Transverse colon (tissue), 4 donors: ENCODE data around the gene SPINK5. TPM values are rescaled to one million over a fixed set of nuclear protein-coding genes. Genes with fewer than 3 reads are reported as not detected.
A peak's percentile ranks its signal among the peaks of the same experiment; 100 is the strongest.

ENCODE experiments used
- DNase-seq: peaks from one replicate; pipeline ENCODE4 v3.0.0-alpha.2; 2019
- H3K27ac ChIP-seq, 4 donors: fragments of 200-600 bp; sonication (generic); 2 replicates each; pipeline ENCODE4 v1.5.1; 2016 to 2018; ENCODE audit warnings: inconsistent platforms in 4 of 4
- H3K27me3 ChIP-seq: fragments of 200-600 bp; sonication (generic); 2 replicates; pipeline ENCODE4 v1.5.1; 2017; ENCODE audit warnings: inconsistent platforms
- H3K36me3 ChIP-seq, 4 donors: fragments of 200-600 bp; sonication (generic); 2 replicates each; pipeline ENCODE4 v1.5.1; 2017 to 2019; ENCODE audit warnings: inconsistent platforms in 4 of 4
- H3K4me1 ChIP-seq, 4 donors: fragments of 200-600 bp; sonication (generic); 2 replicates each; pipeline ENCODE4 v1.5.1; 2017 to 2020; ENCODE audit warnings: inconsistent platforms in 4 of 4
- H3K4me3 ChIP-seq, 4 donors: fragments of 200-600 bp; sonication (generic); 1 replicate in 1 of 4; 2 replicates in 3 of 4; pipeline versions ENCODE4 v1.5.1 to v1.6.1; 2017 to 2019; ENCODE audit warnings: inconsistent platforms in 4 of 4
- H3K9me3 ChIP-seq, 2 donors: fragments of 200-600 bp; sonication (generic); 2 replicates each; pipeline ENCODE4 v1.5.1; 2017 to 2019; ENCODE audit warnings: inconsistent platforms in 2 of 2
- EP300 ChIP-seq: sonication (generic); formaldehyde crosslinking; IDR thresholded peaks from one replicate; pipeline ENCODE4 v1.6.1; 2017; ENCODE audit warnings: antibody characterized with exemption, low read depth
- POLR2A ChIP-seq: fragments of 450-650 bp; IDR thresholded peaks from one replicate; pipeline ENCODE4 v1.6.1; 2016; ENCODE audit warnings: antibody characterized with exemption, mild to moderate bottlenecking, moderate library complexity
- POLR2AphosphoS5 ChIP-seq, 3 donors: sonication (generic); formaldehyde crosslinking; IDR thresholded peaks; one replicate each; pipeline ENCODE4 v1.6.1; 2016; ENCODE audit warnings: antibody characterized with exemption in 3 of 3
- WGBS, 2 donors: methylation state at CpG; one replicate each; pipeline ENCODE4 v1.1.5; 2018; ENCODE audit warnings: low coverage in 1 of 2; 5-methylcytosine and 5-hydroxymethylcytosine counted together
- in situ Hi-C, 4 donors: fragments of 200-750 bp; cut with MboI; loops; one replicate each; pipeline versions ENCODE4 v1.15.0 to v1.15.1; 2017; ENCODE audit warnings: low sequenced_read_pairs in 3 of 4, low pct_ligation_motif_present in 1 of 4, low pct_unique_long_range_greater_than_20kb in 1 of 4
- intact Hi-C: fragments of 100-400 bp; cut with DNase I; formaldehyde crosslinking; loops from one replicate; pipeline ENCODE4 v1.15.1; 2023; ENCODE audit warnings: low total_unique reads
- total RNA-seq, 4 donors: library from RNA; depleted of rRNA; stranded (reverse); fragments of >200 nt; gene quantifications; one replicate each; pipeline ENCODE4 v1.1.0, GENCODE V29; 2016
- TF ChIP-seq, protein P1 (sequence below), 5 experiments: fragments of 200-600 bp in 3 of 5; fragments of 450-650 bp in 2 of 5; sonication (generic) in 3 of 5; IDR thresholded peaks; 1 replicate in 2 of 5; 2 replicates in 3 of 5; pipeline ENCODE4 v1.5.1; 2016 to 2017; ENCODE audit warnings: antibody characterized with exemption in 5 of 5, inconsistent platforms in 3 of 5, mild to moderate bottlenecking in 2 of 5, moderate library complexity in 1 of 5

Gene SPINK5
- total RNA-seq, 4 donors from 2014 or later = 2.6 to 7.1 (median 4.1) TPM

DNA sequence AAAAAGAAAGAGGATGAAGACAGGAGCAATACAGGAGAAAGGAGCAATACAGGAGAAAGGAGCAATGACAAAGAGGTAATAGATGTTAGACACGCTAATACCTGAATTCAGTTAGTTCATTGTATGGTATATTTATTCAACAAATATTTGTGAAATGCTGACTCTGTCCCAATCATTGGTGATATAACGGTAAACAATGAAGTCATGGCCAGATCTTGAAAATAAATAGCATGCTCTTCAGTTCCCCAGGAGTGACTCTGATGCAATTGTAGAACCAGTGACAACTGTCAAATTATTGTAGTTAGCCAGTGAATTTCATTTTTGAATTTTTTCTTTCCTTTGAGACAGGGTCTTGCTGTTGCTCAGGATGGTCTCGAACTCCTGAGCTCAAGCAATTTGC, 56.5 kb downstream of the SPINK5 start:
- Histone ChIP-seq H3K27ac (no peak overlapping the region), H3K27me3 (no peaks in the 10 kb centered on the region), H3K4me1 (no peaks in the 10 kb centered on the region), H3K9me3 (no peaks in the 10 kb centered on the region), H3K36me3 (no peaks in the 10 kb centered on the region), H3K4me3 (no peak overlapping the region)
- no peak for DNase-seq
- 86 to 89% methylated on average over 3 of the region's 3 CpGs for WGBS, 2 donors
- intact Hi-C loops = no loop called here
- TF ChIP-seq POLR2AphosphoS5 (IDR thresholded peaks at IDR 0.05) (no peak), EP300 (no peak), POLR2A (no peak)
- TF ChIP-seq, protein P1, sequence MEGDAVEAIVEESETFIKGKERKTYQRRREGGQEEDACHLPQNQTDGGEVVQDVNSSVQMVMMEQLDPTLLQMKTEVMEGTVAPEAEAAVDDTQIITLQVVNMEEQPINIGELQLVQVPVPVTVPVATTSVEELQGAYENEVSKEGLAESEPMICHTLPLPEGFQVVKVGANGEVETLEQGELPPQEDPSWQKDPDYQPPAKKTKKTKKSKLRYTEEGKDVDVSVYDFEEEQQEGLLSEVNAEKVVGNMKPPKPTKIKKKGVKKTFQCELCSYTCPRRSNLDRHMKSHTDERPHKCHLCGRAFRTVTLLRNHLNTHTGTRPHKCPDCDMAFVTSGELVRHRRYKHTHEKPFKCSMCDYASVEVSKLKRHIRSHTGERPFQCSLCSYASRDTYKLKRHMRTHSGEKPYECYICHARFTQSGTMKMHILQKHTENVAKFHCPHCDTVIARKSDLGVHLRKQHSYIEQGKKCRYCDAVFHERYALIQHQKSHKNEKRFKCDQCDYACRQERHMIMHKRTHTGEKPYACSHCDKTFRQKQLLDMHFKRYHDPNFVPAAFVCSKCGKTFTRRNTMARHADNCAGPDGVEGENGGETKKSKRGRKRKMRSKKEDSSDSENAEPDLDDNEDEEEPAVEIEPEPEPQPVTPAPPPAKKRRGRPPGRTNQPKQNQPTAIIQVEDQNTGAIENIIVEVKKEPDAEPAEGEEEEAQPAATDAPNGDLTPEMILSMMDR (IDR thresholded peaks at IDR 0.05) = no peak
- in situ Hi-C loops = loop anchor here in 2 of 4 donors (25.0 kb wide), 1 partner anchor 258 kb away; no protein-coding TSS in a partner anchor

DNA sequence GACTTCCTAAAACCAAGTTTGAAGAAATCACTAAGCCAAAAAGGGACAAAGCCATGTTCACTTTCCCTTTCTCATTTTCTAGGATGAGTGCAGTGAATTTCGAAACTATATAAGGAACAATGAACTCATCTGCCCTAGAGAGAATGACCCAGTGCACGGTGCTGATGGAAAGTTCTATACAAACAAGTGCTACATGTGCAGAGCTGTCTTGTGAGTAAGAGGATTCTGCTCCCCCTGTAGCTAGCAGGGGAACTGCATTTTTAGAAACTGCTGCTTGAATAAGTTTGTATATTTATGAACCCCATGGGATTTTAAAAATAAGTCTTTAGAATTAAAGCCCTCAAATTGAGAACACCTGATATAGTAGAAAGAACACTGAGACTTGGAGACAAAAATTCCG, 61.9 kb downstream of the SPINK5 start:
- Histone ChIP-seq H3K27ac (no peak overlapping the region), H3K4me1 (peaks cover 0 to 3% (median 2%) of the 10 kb centered on the region in 4 donors), H3K27me3 (no peaks in the 10 kb centered on the region), H3K9me3 (no peaks in the 10 kb centered on the region), H3K36me3 (no peaks in the 10 kb centered on the region), H3K4me3 (no peak overlapping the region)
- 49 to 51% methylated on average over 3 of the region's 3 CpGs for WGBS, 2 donors
- in situ Hi-C loops = no loop called here
- DNase-seq = no peak
- no peak for TF ChIP-seq POLR2AphosphoS5 (IDR thresholded peaks at IDR 0.05)
- TF ChIP-seq POLR2A = no peak
- no peak for TF ChIP-seq EP300
- TF ChIP-seq, protein P1 (IDR thresholded peaks at IDR 0.05) = no peak
- intact Hi-C loops = no loop called here

GRCh38 chr5:148135091-148136048, 71.6 kb downstream of the SPINK5 start:
- Histone ChIP-seq H3K4me3 (no peak overlapping the region), H3K27me3 (no peaks in the 10 kb centered on the region), H3K36me3 (no peaks in the 10 kb centered on the region), H3K9me3 (no peaks in the 10 kb centered on the region), H3K4me1 (peaks cover 0 to 33% (median 9%) of the 10 kb centered on the region in 4 donors), H3K27ac (peak overlapping the region; percentile 37 to 71 (median 62))
- no peak for TF ChIP-seq POLR2A
- no peak for TF ChIP-seq POLR2AphosphoS5 (IDR thresholded peaks at IDR 0.05)
- 57 to 72% methylated on average over 5 of the region's 5 CpGs for WGBS, 2 donors
- in situ Hi-C loops = no loop called here
- DNase-seq = no peak
- intact Hi-C loops = no loop called here

DNA sequence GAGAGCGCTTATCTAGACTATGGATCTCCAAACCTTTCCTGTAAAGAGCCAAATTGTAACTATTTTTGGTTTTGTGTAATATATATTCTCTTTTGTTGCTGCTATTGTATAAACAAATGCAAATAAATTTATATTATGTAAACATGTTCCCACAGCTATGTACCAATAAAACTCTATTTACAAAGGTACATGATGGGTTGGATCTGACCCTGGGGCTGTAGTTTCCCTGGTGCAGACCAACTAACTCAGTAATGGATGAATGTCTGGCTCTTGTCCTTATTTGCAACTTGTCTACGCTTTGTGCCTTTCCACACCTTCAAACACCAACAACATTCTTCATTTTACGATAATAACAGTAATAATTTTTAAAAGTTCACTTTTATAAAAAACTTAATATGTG, 77.1 kb downstream of the SPINK5 start:
- Histone ChIP-seq H3K27me3 (no peaks in the 10 kb centered on the region), H3K4me1 (peaks cover 0 to 18% (median 7%) of the 10 kb centered on the region in 4 donors), H3K36me3 (no peaks in the 10 kb centered on the region), H3K9me3 (no peaks in the 10 kb centered on the region), H3K4me3 (no peak overlapping the region), H3K27ac (no peak overlapping the region)
- 75 to 81% methylated on average over 3 of the region's 3 CpGs for WGBS, 2 donors
- intact Hi-C loops (no loop called here), in situ Hi-C loops (no loop called here)
- DNase-seq = no peak
- TF ChIP-seq POLR2AphosphoS5 (IDR thresholded peaks at IDR 0.05) (no peak), POLR2A (no peak), EP300 (no peak)
- TF ChIP-seq, protein P1 (IDR thresholded peaks at IDR 0.05) = no peak
